SH-SY5Y (cell line): ENCODE results near the gene EMD.

Experiments used
- GATA2 ChIP-seq: IDR thresholded peaks from 2 replicates; pipeline ENCODE4 v1.6.1; 2011; ENCODE audit warnings: mild to moderate bottlenecking, low read depth, low read length
- GATA3 ChIP-seq: IDR thresholded peaks from 2 replicates; pipeline ENCODE4 v1.6.1; 2011; ENCODE audit warnings: low read depth, mild to moderate bottlenecking, low read length, moderate library complexity

- TF ChIP-seq GATA2 (no peak), GATA3 (no peak)
Measured at GRCh38 chrX:154380787-154381186, 1.7 kb downstream of the EMD start.
